ENCODE results near the gene PLAU. TPM values are rescaled to one million over a fixed set of nuclear protein-coding genes. Genes with fewer than 3 reads are reported as not detected.

The PLAU gene
- total and polyA plus RNA-seq, 2 experiments from 2014 or later, result 13.3 to 17.5 TPM

- H3K27me3 ChIP-seq (ENCODE audit: insufficient read depth), result no peaks in the 10 kb centered on the region
- DNase-seq (ENCODE audit: low spot score), result no peak
- Mint-ChIP-seq H3K4me3 (no peak overlapping the region), H3K9me3 (no peaks in the 10 kb centered on the region), H3K36me3 (ENCODE audit: low read depth) (no peaks in the 10 kb centered on the region), H3K4me1 (peaks cover 14% of the 10 kb centered on the region), H3K27ac (no peak overlapping the region), H3K27me3 (ENCODE audit: insufficient read depth, low read depth, poor library complexity) (peaks cover 4% of the 10 kb centered on the region)
- no peak overlapping the region for H3K4me2 ChIP-seq
- ATAC-seq, result no peak
- no peaks in the 10 kb centered on the region for H3F3A ChIP-seq (replicated peaks; ENCODE audit: low read depth)
- no peak overlapping the region for H3K4me3 ChIP-seq
- peaks cover 2% of the 10 kb centered on the region; the same call in 1 of the 2 replicates for H3K4me1 ChIP-seq (ENCODE audit: insufficient read depth)
- no peaks in the 10 kb centered on the region for H3K36me3 ChIP-seq (ENCODE audit: insufficient read depth)
- no peaks in the 10 kb centered on the region; the same call in 1 of the 2 replicates for H4K20me1 ChIP-seq (replicated peaks; ENCODE audit: insufficient read depth)
- H3K79me2 ChIP-seq (replicated peaks; ENCODE audit: insufficient read depth), result no peaks in the 10 kb centered on the region
- H3K9me2 ChIP-seq (ENCODE audit: insufficient read depth), result no peaks in the 10 kb centered on the region
- H2AFZ ChIP-seq, result no peak overlapping the region
- no peak overlapping the region for H3K27ac ChIP-seq (ENCODE audit: low read depth)
- TF ChIP-seq EZH2 (IDR thresholded peaks at IDR 0.05; ENCODE audit: low read depth, unreplicated experiment), result no peak
- no peak for TF ChIP-seq ZNF114 (CRISPR knock-in tag; IDR thresholded peaks at IDR 0.05)
- no peak for TF ChIP-seq ETS1 (IDR thresholded peaks at IDR 0.05)
- TF ChIP-seq CREB1 (CRISPR knock-in tag; IDR thresholded peaks at IDR 0.05; ENCODE audit: low read depth), result no peak
- no peak for TF ChIP-seq NANOG (IDR thresholded peaks at IDR 0.05; ENCODE audit: borderline replicate concordance)
- no peak for TF ChIP-seq CTCF (conservative IDR thresholded peaks at IDR 0.05; ENCODE audit: low read depth in 2 of 2)
- TF ChIP-seq STAT1 (IDR thresholded peaks at IDR 0.05; ENCODE audit: unreplicated experiment), result no peak
- TF ChIP-seq JUNB (IDR thresholded peaks at IDR 0.05; ENCODE audit: unreplicated experiment), result no peak
- TF ChIP-seq ZNF331 (CRISPR knock-in tag; IDR thresholded peaks at IDR 0.05; ENCODE audit: low read depth), result no peak
- TF ChIP-seq POLR2AphosphoS5 (IDR thresholded peaks at IDR 0.05; ENCODE audit: low read depth), result no peak
- no peak for TF ChIP-seq REST (IDR thresholded peaks at IDR 0.05; ENCODE audit: unreplicated experiment)
- no peak for TF ChIP-seq ZNF462 (CRISPR knock-in tag; IDR thresholded peaks at IDR 0.05)
These were observed 29.6 kb upstream of the PLAU start for GRCh38 chr10:73881221-73881919.
